Urothelium cell line (cell line): ENCODE measurements around the gene LEP.
"Not testable (repeated sequence)": the region's sequence is repeated elsewhere in the genome, so short reads cannot be mapped to it uniquely, and the experiment has no call there.

Experiments used
- DNase-seq: peaks from one replicate; pipeline ENCODE4 v3.0.0; 2011; ENCODE audit warnings: low spot score, mixed read lengths
- FAIRE-seq: peaks from 2 replicates; lab custom pipeline; 2011; peaks lifted over from hg19 to GRCh38; lab: Jason Lieb, UNC

Gene LEP

GRCh38 chr7:128210590-128211570 is 30.2 kb upstream of the LEP start:
- DNase-seq (no peak), FAIRE-seq (no peak)

GRCh38 chr7:128211626-128212025 is 29.5 kb upstream of the LEP start:
- FAIRE-seq = no peak
- peak; percentile 40 for DNase-seq

GRCh38 chr7:128214463-128214862 is 26.6 kb upstream of the LEP start:
- FAIRE-seq (no peak), DNase-seq (no peak)

GRCh38 chr7:128215281-128215680 is 25.8 kb upstream of the LEP start:
- no peak for DNase-seq
- FAIRE-seq = no peak

GRCh38 chr7:128215739-128216138 is 25.3 kb upstream of the LEP start:
- FAIRE-seq = no peak
- DNase-seq = no peak

- FAIRE-seq (no peak), DNase-seq (peak; percentile 69)
These were observed 23.9 kb upstream of the LEP start for GRCh38 chr7:128217030-128217805.

- DNase-seq = no peak
- FAIRE-seq = no peak
These were observed 23.0 kb upstream of the LEP start for GRCh38 chr7:128217967-128218652.

- DNase-seq = no peak
- FAIRE-seq = no peak
These were observed 21.4 kb upstream of the LEP start for GRCh38 chr7:128219636-128220035.

GRCh38 chr7:128221929-128222403 is 19.1 kb upstream of the LEP start:
- FAIRE-seq = no peak
- DNase-seq = peak; percentile 42

GRCh38 chr7:128226132-128226980 is 14.7 kb upstream of the LEP start:
- FAIRE-seq (no peak), DNase-seq (no peak)

GRCh38 chr7:128227271-128227670 is 13.8 kb upstream of the LEP start:
- FAIRE-seq (no peak), DNase-seq (no peak)

GRCh38 chr7:128231021-128231420 is 10.1 kb upstream of the LEP start:
- FAIRE-seq = no peak
- DNase-seq = no peak

GRCh38 chr7:128231677-128232076 is 9.4 kb upstream of the LEP start:
- FAIRE-seq = no peak

GRCh38 chr7:128233471-128233870 is 7.6 kb upstream of the LEP start:
- no peak for DNase-seq
- no peak for FAIRE-seq

More at GRCh38 chr7:128231677-128232076, 9.4 kb upstream of the LEP start:
- no peak for DNase-seq

- no peak for FAIRE-seq
- no peak for DNase-seq
These were observed 6.5 kb upstream of the LEP start for GRCh38 chr7:128234476-128235026.

- no peak for FAIRE-seq
- no peak for DNase-seq
These were observed 5.6 kb upstream of the LEP start for GRCh38 chr7:128235471-128235870.

- FAIRE-seq = no peak
- DNase-seq = peak; percentile 44
These were observed 4.0 kb upstream of the LEP start for GRCh38 chr7:128236924-128237586.

GRCh38 chr7:128239146-128239545 is 1.9 kb upstream of the LEP start:
- FAIRE-seq, DNase-seq: not testable (repeated sequence)

GRCh38 chr7:128242661-128243060 is 1.6 kb downstream of the LEP start:
- DNase-seq (no peak), FAIRE-seq (no peak)
